ENCODE results near the gene OPRD1. TPM values are rescaled to one million over a fixed set of nuclear protein-coding genes. Genes with fewer than 3 reads are reported as not detected.
"Not testable (repeated sequence)": the region's sequence is repeated elsewhere in the genome, so short reads cannot be mapped to it uniquely, and the experiment has no call there.

The OPRD1 gene
- total RNA-seq: under 1 TPM in 1 of 4 donors, not detected in 3; 0.24 TPM

GRCh38 chr1:28811766-28812668, at the start of gene OPRD1:
Gene OPRD1, plus strand, starts transcription at chr1:28812170. Its CDS starts 214 bp downstream, at chr1:28812384.
- no peaks in the 10 kb centered on the region for H3K36me3 ChIP-seq
- no peak for DNase-seq
- no peaks in the 10 kb centered on the region for H3K4me1 ChIP-seq
- 9 to 11% methylated on average over 17 to 23 of the region's 108 CpGs for WGBS, 2 donors
- no peak within 1 kb of the TSS for H3K4me3 ChIP-seq (replicated peaks in 1 of 3)
- no peak within 1 kb of the TSS for H3K27ac ChIP-seq
- intact Hi-C loops (cut with DNase I): no loop called here
- no peaks in the 10 kb centered on the region for H3K9me3 ChIP-seq
- TF ChIP-seq, protein P1, sequence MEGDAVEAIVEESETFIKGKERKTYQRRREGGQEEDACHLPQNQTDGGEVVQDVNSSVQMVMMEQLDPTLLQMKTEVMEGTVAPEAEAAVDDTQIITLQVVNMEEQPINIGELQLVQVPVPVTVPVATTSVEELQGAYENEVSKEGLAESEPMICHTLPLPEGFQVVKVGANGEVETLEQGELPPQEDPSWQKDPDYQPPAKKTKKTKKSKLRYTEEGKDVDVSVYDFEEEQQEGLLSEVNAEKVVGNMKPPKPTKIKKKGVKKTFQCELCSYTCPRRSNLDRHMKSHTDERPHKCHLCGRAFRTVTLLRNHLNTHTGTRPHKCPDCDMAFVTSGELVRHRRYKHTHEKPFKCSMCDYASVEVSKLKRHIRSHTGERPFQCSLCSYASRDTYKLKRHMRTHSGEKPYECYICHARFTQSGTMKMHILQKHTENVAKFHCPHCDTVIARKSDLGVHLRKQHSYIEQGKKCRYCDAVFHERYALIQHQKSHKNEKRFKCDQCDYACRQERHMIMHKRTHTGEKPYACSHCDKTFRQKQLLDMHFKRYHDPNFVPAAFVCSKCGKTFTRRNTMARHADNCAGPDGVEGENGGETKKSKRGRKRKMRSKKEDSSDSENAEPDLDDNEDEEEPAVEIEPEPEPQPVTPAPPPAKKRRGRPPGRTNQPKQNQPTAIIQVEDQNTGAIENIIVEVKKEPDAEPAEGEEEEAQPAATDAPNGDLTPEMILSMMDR (IDR thresholded peaks at IDR 0.05): no peak
- TF ChIP-seq POLR2A (IDR thresholded peaks at IDR 0.05): no peak
- no peaks in the 10 kb centered on the region for H3K27me3 ChIP-seq

- WGBS, 2 donors: 98 to 99% methylated on average over 2 of the region's 2 CpGs
- H3K4me1 ChIP-seq: peaks cover 7 to 22% of the 10 kb centered on the region in 2 donors
- intact Hi-C loops (cut with DNase I): no loop called here
- no peak overlapping the region for H3K4me3 ChIP-seq (replicated peaks in 1 of 3)
- peaks cover 3 to 6% of the 10 kb centered on the region in 2 donors for H3K36me3 ChIP-seq
- no peak for TF ChIP-seq POLR2A (IDR thresholded peaks at IDR 0.05)
- TF ChIP-seq, protein P1 (IDR thresholded peaks at IDR 0.05): no peak
- H3K27ac ChIP-seq: no peak overlapping the region
- no peaks in the 10 kb centered on the region for H3K9me3 ChIP-seq
- no peak for DNase-seq
- H3K27me3 ChIP-seq: no peaks in the 10 kb centered on the region
Measured at GRCh38 chr1:28766532-28767183, 45.3 kb upstream of the OPRD1 start.

DNA sequence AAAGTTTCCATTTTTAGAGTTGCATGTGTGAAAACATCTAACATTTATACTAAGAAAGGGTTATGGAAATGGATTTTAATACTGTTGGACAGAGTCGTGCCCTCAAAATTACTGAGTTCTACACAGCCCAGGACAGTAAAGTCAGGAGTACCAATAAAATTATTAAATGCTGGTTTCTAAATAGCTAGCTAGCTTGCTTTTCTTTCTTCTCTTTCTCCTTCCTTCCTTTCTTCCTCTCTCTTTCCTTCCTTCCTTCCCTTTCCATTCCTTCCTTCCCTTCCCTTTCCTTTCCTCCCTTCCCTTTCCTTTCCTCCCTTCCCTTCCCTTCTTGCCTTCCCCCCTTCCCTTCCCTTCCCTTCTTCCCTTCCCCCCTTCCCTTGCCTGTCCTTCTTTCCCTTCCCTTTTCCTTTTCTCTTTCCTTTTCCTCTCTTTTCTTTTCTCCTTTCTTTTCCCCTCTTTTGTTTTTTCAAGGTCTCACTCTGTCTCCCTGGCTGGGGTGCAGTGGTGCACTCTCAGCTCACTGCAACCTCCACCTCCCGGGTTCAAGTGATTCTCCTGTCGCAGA, 41.3 kb upstream of the OPRD1 start:
- no peak overlapping the region for H3K27ac ChIP-seq
- 98 to 100% methylated on average over 3 of the region's 3 CpGs for WGBS, 2 donors
- TF ChIP-seq POLR2A (IDR thresholded peaks at IDR 0.05): no peak
- TF ChIP-seq, protein P1 (IDR thresholded peaks at IDR 0.05): no peak

GRCh38 chr1:28771921-28772320, 40.0 kb upstream of the OPRD1 start:
- 93 to 94% methylated on average over 10 of the region's 10 CpGs for WGBS, 2 donors
- H3K36me3 ChIP-seq; H3K27me3 ChIP-seq; H3K9me3 ChIP-seq; H3K27ac ChIP-seq; H3K4me3 ChIP-seq (replicated peaks in 1 of 3); DNase-seq: not testable (repeated sequence)
- peaks cover 4 to 14% of the 10 kb centered on the region in 2 donors for H3K4me1 ChIP-seq
- intact Hi-C loops (cut with DNase I): loop anchor here (5.0 to 10.0 kb wide), 2 partner anchors 35 to 263 kb away; partner anchors contain the start of gene YTHDF2

More for the DNA sequence above, 41.3 kb upstream of the OPRD1 start:
- intact Hi-C loops (cut with DNase I): loop anchor here (5.0 to 10.0 kb wide), 2 partner anchors 33 to 264 kb away; partner anchors contain the start of gene YTHDF2
- Histone ChIP-seq H3K4me3 (replicated peaks in 1 of 3) (no peak overlapping the region), H3K9me3 (no peaks in the 10 kb centered on the region), H3K36me3 (peaks cover 3 to 6% of the 10 kb centered on the region in 2 donors), H3K4me1 (peaks cover 2 to 14% of the 10 kb centered on the region in 2 donors), H3K27me3 (no peaks in the 10 kb centered on the region)
- no peak for DNase-seq

GRCh38 chr1:28773105-28773504, 38.9 kb upstream of the OPRD1 start:
- WGBS, 2 donors: 96% methylated on average over 3 of the region's 3 CpGs
- no peaks in the 10 kb centered on the region for H3K9me3 ChIP-seq
- H3K27me3 ChIP-seq: no peaks in the 10 kb centered on the region
- H3K27ac ChIP-seq: no peak overlapping the region
- TF ChIP-seq, protein P1 (IDR thresholded peaks at IDR 0.05): no peak
- no peak for TF ChIP-seq POLR2A (IDR thresholded peaks at IDR 0.05)
- no peak overlapping the region for H3K4me3 ChIP-seq (replicated peaks in 1 of 3)
- peaks cover 3 to 6% of the 10 kb centered on the region in 2 donors for H3K36me3 ChIP-seq
- no peak for DNase-seq
- intact Hi-C loops (cut with DNase I): loop anchor here (5.0 to 10.0 kb wide), 2 partner anchors 36 to 262 kb away; partner anchors contain the start of gene YTHDF2
- H3K4me1 ChIP-seq: peaks cover 4 to 14% of the 10 kb centered on the region in 2 donors
